Fibroblast of lung (primary cell): ENCODE data around the gene AKAP3. TPM values are rescaled to one million over a fixed set of nuclear protein-coding genes. Genes with fewer than 3 reads are reported as not detected.

Experiments
- DNase-seq, 2 donors: peaks; one replicate each; pipeline versions ENCODE4 v3.0.0 to v3.0.0-alpha.2; 2010; ENCODE audit warnings: low read depth in 2 of 2
- H2AFZ ChIP-seq: 2 replicates; pipeline ENCODE4 v1.5.1; 2012; ENCODE audit warnings: low read length, control low read depth, inconsistent platforms
- H3K27ac ChIP-seq: 2 replicates; pipeline ENCODE4 v1.5.1; 2011; ENCODE audit warnings: low read length, control low read depth; ENCODE audit not compliant: insufficient read depth
- H3K27me3 ChIP-seq: 2 replicates; pipeline ENCODE4 v1.5.1; 2011; ENCODE audit warnings: mild to moderate bottlenecking, low read length; ENCODE audit not compliant: control insufficient read depth, insufficient read depth
- H3K36me3 ChIP-seq: 2 replicates; pipeline ENCODE4 v1.5.1; 2011; ENCODE audit warnings: low read length; ENCODE audit not compliant: control insufficient read depth, insufficient read depth
- H3K4me1 ChIP-seq: 2 replicates; pipeline ENCODE4 v1.5.1; 2011; ENCODE audit warnings: low read length; ENCODE audit not compliant: control insufficient read depth, insufficient read depth; ENCODE audit errors: extremely low read depth
- H3K4me2 ChIP-seq: 2 replicates; pipeline ENCODE4 v1.5.1; 2011; ENCODE audit warnings: low read length, control low read depth; ENCODE audit not compliant: insufficient read depth; ENCODE audit errors: extremely low read depth
- H3K4me3 ChIP-seq, 4 experiments: fragments of 200-600 bp in 1 of 4; sonication (generic) in 1 of 4; replicated peaks in 1 of 4; 2 replicates each; pipeline ENCODE4 v1.5.1; 2011 to 2016; ENCODE audit warnings: low read length in 4 of 4, low read depth in 3 of 4, mild to moderate bottlenecking in 3 of 4, control low read depth in 2 of 4, inconsistent platforms in 1 of 4, mixed read lengths in 1 of 4; ENCODE audit not compliant: insufficient read depth in 1 of 4; ENCODE audit errors: control extremely low read depth in 1 of 4
- H3K79me2 ChIP-seq: 2 replicates; pipeline ENCODE4 v1.5.1; 2012; ENCODE audit warnings: mild to moderate bottlenecking, low read length, inconsistent platforms; ENCODE audit not compliant: control insufficient read depth, insufficient read depth
- H3K9ac ChIP-seq: 2 replicates; pipeline ENCODE4 v1.5.1; 2011; ENCODE audit warnings: mild to moderate bottlenecking, low read length, control low read depth; ENCODE audit not compliant: insufficient read depth
- H3K9me3 ChIP-seq: 2 replicates; pipeline ENCODE4 v1.5.1; 2012; ENCODE audit warnings: low read depth, low read length; ENCODE audit not compliant: control insufficient read depth, insufficient read depth
- H4K20me1 ChIP-seq: 2 replicates; pipeline ENCODE4 v1.5.1; 2011; ENCODE audit warnings: low read length; ENCODE audit not compliant: control insufficient read depth, insufficient read depth; ENCODE audit errors: extremely low read depth
- CTCF ChIP-seq, 2 donors: IDR thresholded peaks in 1 of 2; conservative IDR thresholded peaks in 1 of 2; 1 replicate in 1 of 2; 2 replicates in 1 of 2; pipeline ENCODE4 v1.5.1; 2011 to 2012; ENCODE audit warnings: low read length in 2 of 2, control low read depth in 1 of 2, inconsistent platforms in 1 of 2, low read depth in 1 of 2, mild to moderate bottlenecking in 1 of 2
- EZH2 ChIP-seq: IDR thresholded peaks from 2 replicates; pipeline ENCODE4 v1.5.1; 2012; ENCODE audit warnings: low read length, control low read depth, mild to moderate bottlenecking; ENCODE audit errors: missing control alignments
- polyA minus RNA-seq: library from RNA; depleted of rRNA, polyadenylated mRNA; stranded (reverse); fragments of >200 nt; gene quantifications from 2 replicates; pipeline ENCODE4 v1.2.3, GENCODE V29; 2011; ENCODE audit warnings: low replicate concordance
- polyA plus RNA-seq, 2 donors: library from polyadenylated mRNA; depleted of rRNA in 1 of 2; stranded (reverse) in 1 of 2; unstranded in 1 of 2; fragments of >200 nt; gene quantifications; 2 replicates each; pipeline ENCODE4 v1.2.1, GENCODE V29; 2011 to 2012; ENCODE audit warnings: missing spikeins in 1 of 2
- total RNA-seq: library from RNA; depleted of rRNA; stranded (reverse); fragments of >200 nt; gene quantifications from 2 replicates; pipeline ENCODE4 v1.2.1, GENCODE V29; 2014

Gene AKAP3
- total RNA-seq: 1.5 and 2.8 TPM in 2 replicates
- 0.30 and 1.1 TPM in 2 replicates for polyA plus RNA-seq
- 0.41 and 1.1 TPM in 2 replicates for polyA plus RNA-seq (2012)
- 0.27 TPM in 1 of 2 replicates, not detected in the other for polyA minus RNA-seq

GRCh38 chr12:4648501-4649357, at the start of gene AKAP3, which contains the start of gene NDUFA9:
Gene AKAP3 (minus strand): TSS chr12:4649051. CDS start chr12:4638196, 10,855 bp downstream.
Gene NDUFA9 (plus strand): TSS chr12:4649114. CDS start chr12:4649127, 13 bp downstream.
- peaks cover 5% of the 10 kb centered on the region for H3K4me1 ChIP-seq
- peak within 1 kb of the TSS; percentile 84 for H3K9ac ChIP-seq
- H4K20me1 ChIP-seq: no peaks in the 10 kb centered on the region
- TF ChIP-seq EZH2 (no peak), CTCF (conservative IDR thresholded peaks at IDR 0.05 in 1 of 2, IDR thresholded peaks at IDR 0.05 in 1 of 2; ENCODE audit: low read depth in 1 of 2, low read length in 2 of 2) (no peak)
- peak; percentile 86 to 89 for DNase-seq
- H3K27me3 ChIP-seq: no peaks in the 10 kb centered on the region
- H2AFZ ChIP-seq: peak within 1 kb of the TSS; percentile 97
- peak within 1 kb of the TSS; percentile 77 for H3K27ac ChIP-seq
- peaks cover 33% of the 10 kb centered on the region for H3K79me2 ChIP-seq
- peak within 1 kb of the TSS; percentile 96 for H3K4me2 ChIP-seq
- peak within 1 kb of the TSS; percentile 88 to 97 (median 90) for H3K4me3 ChIP-seq
- no peaks in the 10 kb centered on the region for H3K36me3 ChIP-seq
- H3K9me3 ChIP-seq: no peaks in the 10 kb centered on the region

GRCh38 chr12:4690760-4691159, 41.9 kb upstream of the AKAP3 start:
- no peaks in the 10 kb centered on the region for H4K20me1 ChIP-seq
- no peak for TF ChIP-seq EZH2
- no peak overlapping the region for H3K4me2 ChIP-seq
- no peaks in the 10 kb centered on the region for H3K79me2 ChIP-seq
- no peaks in the 10 kb centered on the region for H3K9me3 ChIP-seq
- H3K27ac ChIP-seq: no peak overlapping the region
- no peak overlapping the region for H3K4me3 ChIP-seq
- no peaks in the 10 kb centered on the region for H3K27me3 ChIP-seq
- no peaks in the 10 kb centered on the region for H3K4me1 ChIP-seq
- H3K36me3 ChIP-seq: no peaks in the 10 kb centered on the region
- no peak overlapping the region for H3K9ac ChIP-seq
- no peak overlapping the region for H2AFZ ChIP-seq
- DNase-seq: no peak

- TF ChIP-seq EZH2: no peak
- no peak for TF ChIP-seq CTCF (conservative IDR thresholded peaks at IDR 0.05 in 1 of 2, IDR thresholded peaks at IDR 0.05 in 1 of 2; ENCODE audit: low read depth in 1 of 2, low read length in 2 of 2)
- H3K36me3 ChIP-seq: no peaks in the 10 kb centered on the region
These were observed 36.5 kb upstream of the AKAP3 start for GRCh38 chr12:4685317-4685716.

More at GRCh38 chr12:4685317-4685716, 36.5 kb upstream of the AKAP3 start:
- DNase-seq: no peak
- Histone ChIP-seq H3K4me1 (no peaks in the 10 kb centered on the region), H3K27ac (no peak overlapping the region), H3K4me3 (no peak overlapping the region), H3K27me3 (no peaks in the 10 kb centered on the region), H2AFZ (no peak overlapping the region), H3K4me2 (no peak overlapping the region), H3K9me3 (no peaks in the 10 kb centered on the region), H3K9ac (no peak overlapping the region), H4K20me1 (no peaks in the 10 kb centered on the region), H3K79me2 (no peaks in the 10 kb centered on the region)
